PC-3 (cell line): ENCODE data around the gene CDH16.

Experiments
- EZH2phosphoT487 ChIP-seq: fragments of 300-600 bp; sonication (generic); IDR thresholded peaks from 2 replicates; pipeline ENCODE4 v1.6.1; 2018; ENCODE audit warnings: mild to moderate bottlenecking, antibody characterized with exemption, low read length, borderline replicate concordance
- TF ChIP-seq, protein P1 (sequence below): fragments of 300-600 bp; sonication (generic); conservative IDR thresholded peaks from 2 replicates; pipeline ENCODE4 v1.5.1; 2017; ENCODE audit warnings: antibody characterized with exemption, low read depth, mild to moderate bottlenecking, low read length

DNA sequence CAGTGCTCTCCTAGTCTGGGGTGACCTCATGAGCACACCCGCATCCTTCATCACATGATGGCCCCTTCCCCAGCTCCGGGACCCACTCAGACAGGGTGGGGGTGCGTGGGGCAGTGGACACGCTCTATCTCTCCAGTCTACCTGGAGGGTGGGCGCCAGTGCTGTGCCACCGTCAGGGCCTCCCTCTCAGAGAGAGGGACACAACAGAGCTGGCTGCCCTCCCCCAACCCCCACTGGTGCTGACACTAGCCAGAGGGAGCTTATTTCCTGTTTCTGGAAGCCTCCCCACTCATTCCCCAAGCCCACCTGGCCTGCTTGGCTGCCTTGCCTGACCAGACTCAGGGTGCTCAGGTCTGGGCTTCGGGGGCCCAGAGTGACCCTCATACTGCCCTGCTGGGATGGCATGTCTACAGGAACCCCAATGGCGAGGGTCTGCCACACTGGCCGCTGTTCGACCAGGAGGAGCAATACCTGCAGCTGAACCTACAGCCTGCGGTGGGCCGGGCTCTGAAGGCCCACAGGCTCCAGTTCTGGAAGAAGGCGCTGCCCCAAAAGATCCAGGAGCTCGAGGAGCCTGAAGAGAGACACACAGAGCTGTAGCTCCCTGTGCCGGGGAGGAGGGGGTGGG lies 24.9 kb upstream of the CDH16 start:
- TF ChIP-seq EZH2phosphoT487, result no peak
- TF ChIP-seq, protein P1, sequence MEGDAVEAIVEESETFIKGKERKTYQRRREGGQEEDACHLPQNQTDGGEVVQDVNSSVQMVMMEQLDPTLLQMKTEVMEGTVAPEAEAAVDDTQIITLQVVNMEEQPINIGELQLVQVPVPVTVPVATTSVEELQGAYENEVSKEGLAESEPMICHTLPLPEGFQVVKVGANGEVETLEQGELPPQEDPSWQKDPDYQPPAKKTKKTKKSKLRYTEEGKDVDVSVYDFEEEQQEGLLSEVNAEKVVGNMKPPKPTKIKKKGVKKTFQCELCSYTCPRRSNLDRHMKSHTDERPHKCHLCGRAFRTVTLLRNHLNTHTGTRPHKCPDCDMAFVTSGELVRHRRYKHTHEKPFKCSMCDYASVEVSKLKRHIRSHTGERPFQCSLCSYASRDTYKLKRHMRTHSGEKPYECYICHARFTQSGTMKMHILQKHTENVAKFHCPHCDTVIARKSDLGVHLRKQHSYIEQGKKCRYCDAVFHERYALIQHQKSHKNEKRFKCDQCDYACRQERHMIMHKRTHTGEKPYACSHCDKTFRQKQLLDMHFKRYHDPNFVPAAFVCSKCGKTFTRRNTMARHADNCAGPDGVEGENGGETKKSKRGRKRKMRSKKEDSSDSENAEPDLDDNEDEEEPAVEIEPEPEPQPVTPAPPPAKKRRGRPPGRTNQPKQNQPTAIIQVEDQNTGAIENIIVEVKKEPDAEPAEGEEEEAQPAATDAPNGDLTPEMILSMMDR, result no peak
